Measurements from ENCODE around the gene PARP1.

The PARP1 gene

DNA sequence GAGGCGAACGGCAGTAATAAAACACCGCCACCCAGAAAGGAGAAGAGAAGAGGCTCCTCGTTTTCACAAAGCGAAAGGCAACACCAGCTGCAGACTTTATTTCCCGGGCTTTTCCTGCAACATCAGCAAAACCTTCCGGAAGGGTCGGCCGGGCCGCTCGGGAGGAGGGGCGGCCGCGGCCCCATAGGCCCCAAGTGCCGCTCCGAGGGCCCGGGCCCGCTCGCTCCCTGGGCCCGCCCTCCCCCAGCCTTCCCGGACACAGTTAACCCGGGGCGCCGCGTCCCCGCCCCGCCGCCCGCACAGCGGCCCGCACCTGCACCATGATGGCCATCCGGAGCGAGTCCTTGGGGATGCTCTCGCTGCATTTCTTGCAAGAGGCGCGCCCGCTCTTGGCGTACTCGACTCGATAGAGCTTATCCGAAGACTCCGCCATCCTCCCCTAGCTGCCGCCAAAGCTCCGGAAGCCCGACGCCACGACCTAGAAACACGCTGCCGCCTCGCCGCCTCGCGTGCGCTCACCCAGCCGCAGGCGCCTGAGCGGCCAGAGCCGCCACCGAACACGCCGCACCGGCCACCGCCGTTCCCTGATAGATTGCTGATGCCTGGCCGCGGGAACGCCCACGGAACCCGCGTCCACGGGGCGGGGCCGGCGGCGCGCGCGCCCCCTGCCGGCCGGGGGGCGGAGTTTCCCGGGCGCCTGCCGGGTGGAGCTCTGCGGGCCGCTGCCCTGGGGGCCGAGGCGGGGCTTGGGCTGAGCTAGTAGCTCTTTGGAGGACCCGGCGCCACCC lies at the start of gene PARP1:
Gene PARP1, minus strand, starts transcription at position 597 of the 788 bp plus-strand sequence. Its CDS starts 164 bp downstream, at position 433.
- TF ChIP-seq ZNF274 (IDR thresholded peaks at IDR 0.05; ENCODE audit: low read depth, low read length) = no peak
- H3K4me3 ChIP-seq (ENCODE audit: low read length) = peak within 1 kb of the TSS; percentile 99

DNA sequence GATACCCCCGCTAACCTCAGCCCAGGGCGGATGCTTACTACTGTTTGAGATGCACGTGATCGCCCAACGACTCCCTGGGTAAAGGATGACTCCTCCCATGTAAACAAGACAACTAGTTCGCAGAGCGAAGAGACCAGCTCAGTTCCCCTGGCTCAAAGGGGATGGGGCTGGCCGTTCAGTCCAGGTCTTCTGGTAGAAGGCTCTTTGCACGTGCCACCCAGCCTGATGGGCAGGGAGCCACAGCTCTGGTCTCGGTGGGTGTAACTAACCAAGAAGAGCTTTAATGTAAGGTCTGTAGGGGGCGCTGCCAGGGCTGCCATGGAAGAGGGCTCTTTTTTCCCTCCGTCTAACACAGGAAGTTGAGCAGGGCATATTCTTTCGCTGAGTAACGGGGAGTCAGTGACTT lies 49.4 kb upstream of the PARP1 start:
- no peak overlapping the region for H3K4me3 ChIP-seq (ENCODE audit: low read length)
- TF ChIP-seq ZNF274 (IDR thresholded peaks at IDR 0.05; ENCODE audit: low read depth, low read length) = no peak

DNA sequence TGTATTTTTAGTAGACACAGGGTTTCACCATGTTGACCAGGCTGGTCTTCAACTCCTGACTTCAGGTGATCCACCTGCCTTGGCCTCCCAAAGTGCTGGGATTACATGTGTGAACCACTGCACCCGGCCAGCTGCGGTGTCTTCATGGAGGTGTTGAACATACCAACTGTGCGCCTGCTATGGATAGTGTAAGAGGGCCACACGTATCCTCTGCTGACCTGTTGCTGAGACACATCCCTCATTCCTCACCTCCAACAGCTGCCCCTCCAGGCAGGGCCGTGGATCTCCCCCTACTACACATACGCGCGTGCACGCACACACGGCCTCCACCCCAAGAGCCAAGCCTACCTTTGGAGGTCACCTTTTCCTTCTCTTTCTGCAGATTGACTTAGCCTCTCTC lies 48.0 kb upstream of the PARP1 start:
- no peak overlapping the region for H3K4me3 ChIP-seq (ENCODE audit: low read length)
- TF ChIP-seq ZNF274 (IDR thresholded peaks at IDR 0.05; ENCODE audit: low read depth, low read length) = no peak

DNA sequence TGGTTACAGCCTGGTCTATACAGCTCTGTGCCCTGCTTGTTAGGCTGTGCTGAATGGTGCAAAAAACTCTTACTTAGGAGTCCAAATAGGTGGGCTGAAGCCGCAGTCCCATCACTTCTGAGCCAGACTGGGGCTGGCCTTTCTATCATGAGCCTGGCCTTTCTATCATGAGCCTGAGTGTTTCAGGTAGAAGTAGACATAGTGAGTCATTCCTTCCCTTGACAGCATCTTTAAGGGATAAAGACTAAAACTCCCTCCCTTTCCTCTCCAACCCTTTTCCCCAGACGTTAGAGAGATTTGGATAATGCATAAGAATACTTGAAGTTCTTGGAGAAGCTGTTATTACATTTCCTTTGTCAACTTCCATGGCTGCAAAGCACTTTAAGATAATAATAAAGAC lies 46.5 kb upstream of the PARP1 start:
- TF ChIP-seq ZNF274 (IDR thresholded peaks at IDR 0.05; ENCODE audit: low read depth, low read length) = no peak
- H3K4me3 ChIP-seq (ENCODE audit: low read length) = no peak overlapping the region

DNA sequence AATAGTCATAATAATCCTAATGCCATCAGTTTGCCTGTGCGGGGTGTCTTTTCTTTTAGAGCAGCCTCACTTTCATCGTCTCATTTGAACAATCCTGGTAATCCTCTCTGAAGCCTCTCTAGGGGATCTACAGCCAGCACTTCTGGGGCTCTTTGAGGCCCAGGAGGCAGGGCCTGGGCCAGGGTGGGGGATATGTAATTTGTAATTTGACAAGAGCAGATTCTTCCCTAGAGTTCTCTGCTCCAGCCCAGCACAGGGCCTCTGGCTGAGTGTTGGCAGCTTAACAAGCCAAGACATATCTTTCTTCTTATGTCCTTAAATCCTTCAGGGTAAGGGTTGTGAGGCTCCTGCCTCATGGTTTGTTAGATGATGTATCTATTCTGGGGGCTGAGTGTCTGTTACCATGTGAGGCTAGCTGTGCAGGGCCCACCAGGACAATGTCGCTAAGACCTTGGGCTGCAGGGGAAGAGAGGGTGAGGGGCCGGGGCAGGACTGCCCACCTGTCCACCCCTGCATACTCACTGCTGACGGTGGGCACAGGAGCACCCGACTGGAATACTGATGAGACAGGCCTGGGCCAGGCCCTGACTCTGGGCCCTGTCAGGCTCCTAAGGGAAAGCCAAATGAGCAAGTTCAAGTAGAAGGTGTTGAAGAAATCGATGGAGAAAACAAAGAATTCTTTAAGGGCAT lies 45.3 kb upstream of the PARP1 start:
- H3K4me3 ChIP-seq (ENCODE audit: low read length) = no peak overlapping the region
- TF ChIP-seq ZNF274 (IDR thresholded peaks at IDR 0.05; ENCODE audit: low read depth, low read length) = no peak

DNA sequence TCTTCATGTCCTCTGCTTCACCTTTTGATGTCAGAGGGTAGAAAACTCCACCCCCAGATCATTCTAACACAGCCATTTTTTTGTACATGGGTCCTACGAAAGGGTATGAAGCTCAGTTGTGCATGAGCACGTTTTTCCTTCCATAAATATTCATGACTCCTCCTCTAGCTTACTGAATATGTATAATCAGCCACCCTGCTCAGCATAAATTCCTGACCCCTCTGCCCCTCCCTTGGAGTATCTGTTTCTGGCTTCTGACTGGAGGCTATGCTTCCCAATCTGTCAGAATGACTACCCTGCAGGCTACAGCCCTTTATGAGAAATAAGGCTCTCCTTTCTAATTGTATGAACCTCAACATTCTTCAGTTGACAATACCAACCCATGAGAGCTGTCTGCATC lies 42.8 kb upstream of the PARP1 start:
- TF ChIP-seq ZNF274 (IDR thresholded peaks at IDR 0.05; ENCODE audit: low read depth, low read length) = no peak
- H3K4me3 ChIP-seq (ENCODE audit: low read length) = no peak overlapping the region

DNA sequence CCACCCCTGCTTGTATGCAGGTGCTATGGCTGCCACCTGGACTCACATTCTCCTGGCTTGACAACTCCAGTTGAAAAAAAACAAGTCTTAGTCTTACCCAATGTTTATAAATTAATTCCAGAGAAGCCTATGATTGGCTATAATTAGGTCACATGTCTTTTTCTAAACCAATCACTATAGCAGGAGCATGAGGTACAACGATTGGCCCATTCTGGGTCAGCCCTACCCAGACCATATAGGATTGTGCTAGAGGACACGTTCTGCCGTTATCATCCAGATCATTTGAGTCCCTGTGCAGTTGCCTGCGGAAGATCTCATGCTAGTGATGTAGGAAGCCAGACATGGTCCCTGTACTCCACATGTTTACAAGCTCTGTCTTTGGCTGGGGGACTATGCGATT lies 41.9 kb upstream of the PARP1 start:
- TF ChIP-seq ZNF274 (IDR thresholded peaks at IDR 0.05; ENCODE audit: low read depth, low read length) = no peak
- H3K4me3 ChIP-seq (ENCODE audit: low read length) = no peak overlapping the region

DNA sequence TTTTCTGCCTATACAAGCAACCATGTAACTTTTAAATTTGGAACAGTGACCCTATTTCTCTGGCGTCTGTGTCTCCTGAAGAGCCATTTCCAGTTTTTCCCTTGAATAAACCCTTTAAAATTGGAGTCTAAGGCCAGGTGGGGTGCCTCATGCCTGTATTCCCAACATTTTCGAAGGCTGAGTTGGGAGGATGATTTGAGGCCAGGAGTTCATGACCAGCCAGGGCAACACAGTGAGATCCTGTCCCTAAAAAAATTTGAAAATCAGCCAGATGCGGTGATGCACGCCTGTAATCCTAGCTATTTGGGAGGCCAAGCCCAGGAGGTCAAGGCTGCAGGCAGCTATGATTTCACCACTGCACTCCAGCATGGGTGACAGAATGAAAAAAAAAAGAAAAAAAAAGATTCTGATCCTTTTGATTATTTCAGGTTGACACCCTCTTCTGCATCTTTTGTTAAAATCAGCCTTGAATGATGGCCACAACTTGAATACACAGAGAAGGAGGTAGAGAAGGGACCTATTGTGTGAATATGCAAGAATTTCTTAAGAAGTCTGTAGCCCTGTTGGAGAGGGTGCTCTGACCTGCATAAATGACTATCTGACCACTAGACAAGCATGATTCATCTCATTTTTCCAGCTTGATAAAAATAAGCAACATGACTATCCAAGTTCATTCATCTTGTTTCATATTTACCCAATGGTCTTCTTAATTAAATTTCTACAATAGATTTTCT lies 40.2 kb upstream of the PARP1 start:
- H3K4me3 ChIP-seq (ENCODE audit: low read length) = no peak overlapping the region
- TF ChIP-seq ZNF274 (IDR thresholded peaks at IDR 0.05; ENCODE audit: low read depth, low read length) = no peak

DNA sequence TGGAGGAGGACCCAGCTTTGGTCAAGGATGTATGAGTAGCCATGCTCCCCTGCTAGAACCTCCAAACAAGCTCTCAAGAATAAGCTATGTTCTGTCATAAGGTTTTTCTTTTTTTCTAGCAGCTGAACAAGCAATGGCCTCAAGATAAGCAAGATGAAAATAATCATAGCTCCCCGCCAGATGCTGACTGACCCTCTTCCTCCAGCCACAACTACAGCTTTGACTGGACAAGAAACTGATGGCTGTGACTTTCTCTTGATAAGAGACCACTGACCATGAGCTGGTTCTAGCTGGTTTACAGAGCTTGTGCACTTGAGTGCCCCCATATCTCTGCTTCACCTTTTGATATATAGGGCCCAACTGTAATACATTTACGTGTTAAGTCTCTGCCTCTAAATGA lies 38.2 kb upstream of the PARP1 start:
- TF ChIP-seq ZNF274 (IDR thresholded peaks at IDR 0.05; ENCODE audit: low read depth, low read length) = no peak

DNA sequence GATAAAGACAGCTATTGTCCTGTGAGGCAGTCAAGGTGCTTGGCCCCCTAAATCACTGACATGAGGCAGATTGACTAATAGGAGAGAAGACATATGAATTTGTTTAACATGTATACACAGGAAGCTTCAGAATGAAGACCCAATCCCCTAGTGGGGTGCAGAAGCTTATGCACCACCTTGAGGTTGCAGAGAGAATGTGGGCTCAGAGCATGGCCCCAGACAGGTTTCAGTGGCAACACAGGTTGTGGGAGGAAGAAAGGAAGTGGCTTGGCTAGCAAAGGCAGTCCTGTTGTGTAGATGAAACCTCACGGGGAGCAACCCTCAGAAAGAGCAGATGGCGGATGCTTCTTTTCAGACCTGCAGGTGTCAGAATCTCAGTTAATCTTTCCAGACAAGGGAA lies 37.0 kb upstream of the PARP1 start:
- TF ChIP-seq ZNF274 (IDR thresholded peaks at IDR 0.05; ENCODE audit: low read depth, low read length) = no peak
- no peak overlapping the region for H3K4me3 ChIP-seq (ENCODE audit: low read length)

More for the DNA sequence above, 38.2 kb upstream of the PARP1 start:
- no peak overlapping the region for H3K4me3 ChIP-seq (ENCODE audit: low read length)

DNA sequence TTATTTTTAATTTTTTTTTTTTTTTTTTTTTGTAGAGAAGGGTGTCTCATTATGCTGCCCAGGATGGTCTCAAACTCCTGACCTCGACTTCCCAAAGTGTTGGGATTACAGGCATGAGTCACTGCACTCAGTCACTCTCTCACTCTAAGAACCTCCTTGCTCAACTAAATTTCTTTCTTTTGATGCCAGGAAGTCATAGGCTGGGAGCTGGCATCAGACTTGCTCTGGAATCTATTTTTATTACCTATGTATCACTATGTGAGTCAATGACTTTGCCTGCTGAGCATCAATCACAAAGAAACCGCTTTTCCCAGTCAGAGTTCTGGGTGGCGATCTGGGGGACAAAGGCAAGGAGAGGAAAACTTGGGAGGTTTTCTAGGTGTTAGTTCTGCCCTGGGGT lies 35.5 kb upstream of the PARP1 start:
- no peak overlapping the region for H3K4me3 ChIP-seq (ENCODE audit: low read length)
- no peak for TF ChIP-seq ZNF274 (IDR thresholded peaks at IDR 0.05; ENCODE audit: low read depth, low read length)

DNA sequence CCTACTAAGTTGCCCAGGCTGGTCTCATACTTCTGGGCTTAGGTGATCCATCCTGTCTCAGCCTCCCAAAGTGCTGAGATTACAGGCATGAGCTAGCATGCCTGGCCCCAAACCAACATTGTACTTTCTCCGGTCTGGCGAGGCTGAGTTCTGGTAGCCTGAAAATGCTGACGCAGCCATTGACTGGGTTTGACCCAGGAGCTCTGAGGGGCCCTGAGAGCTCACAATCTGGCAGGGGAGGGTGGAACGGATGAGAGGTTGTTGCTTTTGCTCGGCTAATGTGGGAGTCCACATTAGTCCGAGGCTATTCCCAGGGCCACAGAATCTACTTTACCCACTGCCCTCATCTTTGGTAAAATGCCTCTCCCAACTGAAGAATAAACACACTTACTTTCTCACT lies 35.1 kb upstream of the PARP1 start:
- TF ChIP-seq ZNF274 (IDR thresholded peaks at IDR 0.05; ENCODE audit: low read depth, low read length) = no peak
- H3K4me3 ChIP-seq (ENCODE audit: low read length) = no peak overlapping the region

DNA sequence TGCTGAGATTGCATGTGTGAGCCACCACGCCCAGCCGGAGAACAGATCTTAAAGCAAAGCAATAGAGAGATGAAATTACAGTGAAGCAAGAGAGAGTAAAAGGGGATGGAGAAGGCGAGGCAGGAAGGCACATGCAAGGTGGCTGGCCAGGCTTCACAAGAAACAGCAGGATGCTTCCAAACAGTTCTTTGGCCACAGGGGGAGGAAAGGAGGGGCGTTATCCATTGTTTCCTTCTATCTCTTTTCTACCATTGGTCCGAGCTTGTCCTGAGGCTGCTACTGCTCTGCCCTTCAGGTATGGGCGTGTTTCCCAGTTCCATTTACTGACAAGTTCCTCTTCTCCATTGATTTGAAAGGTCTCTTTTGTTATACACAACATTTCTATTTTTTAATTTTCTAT lies 33.7 kb upstream of the PARP1 start:
- no peak overlapping the region for H3K4me3 ChIP-seq (ENCODE audit: low read length)
- TF ChIP-seq ZNF274 (IDR thresholded peaks at IDR 0.05; ENCODE audit: low read depth, low read length) = no peak

DNA sequence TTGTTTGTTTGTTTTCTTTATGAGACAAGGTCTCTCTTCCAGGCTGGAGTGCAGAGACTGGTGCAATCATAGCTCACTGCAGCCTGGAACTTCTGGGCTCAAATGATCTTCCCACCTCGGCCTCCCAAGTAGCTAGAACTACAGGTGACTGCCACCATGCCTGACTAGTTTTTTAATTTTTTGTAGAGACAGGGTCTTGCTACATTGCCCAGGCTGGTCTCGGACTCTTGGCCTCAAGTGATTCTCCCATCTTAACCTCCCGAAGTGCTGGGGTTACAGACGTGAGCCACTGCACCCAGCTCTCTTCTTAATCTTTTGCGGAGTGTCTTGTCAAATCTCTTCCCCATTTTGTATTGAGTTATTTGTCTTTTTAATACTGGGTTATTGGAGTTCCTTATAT lies 32.6 kb upstream of the PARP1 start:
- TF ChIP-seq ZNF274 (IDR thresholded peaks at IDR 0.05; ENCODE audit: low read depth, low read length) = no peak
- no peak overlapping the region for H3K4me3 ChIP-seq (ENCODE audit: low read length)

DNA sequence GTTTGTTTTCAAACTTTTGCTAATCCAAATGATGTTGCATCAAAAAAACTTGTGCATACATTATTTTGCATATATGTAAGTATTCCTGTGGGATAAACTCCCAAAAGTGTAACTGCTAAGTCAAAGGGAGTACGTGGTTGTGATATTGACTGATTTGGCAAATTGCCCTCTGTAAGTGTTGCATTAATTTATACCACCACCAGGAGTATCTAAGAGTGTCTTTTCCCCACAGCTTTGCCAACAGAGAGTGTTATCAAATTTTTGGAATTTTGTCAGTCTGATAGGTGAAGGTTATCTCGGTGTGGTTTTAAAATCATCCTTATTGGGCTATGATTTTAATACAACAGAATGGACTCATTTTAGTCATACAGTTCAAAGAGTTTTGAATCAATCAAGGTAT lies 30.1 kb upstream of the PARP1 start:
- TF ChIP-seq ZNF274 (IDR thresholded peaks at IDR 0.05; ENCODE audit: low read depth, low read length) = no peak
- no peak overlapping the region for H3K4me3 ChIP-seq (ENCODE audit: low read length)

Measured in GM08714 (cell line).